T-cell (primary cell): Measurements from ENCODE around the gene COL23A1. TPM values are rescaled to one million over a fixed set of nuclear protein-coding genes. Genes with fewer than 3 reads are reported as not detected.

Experiments
- ATAC-seq, 4 experiments: fragments of 200-7000 bp in 3 of 4; fragments of 150-1000 bp in 1 of 4; cut with Tn5 transposase; replicated peaks in 1 of 4; 1 replicate in 3 of 4; 2 replicates in 1 of 4; pipeline ENCODE4 v1.10.0; 2021; ENCODE audit warnings: moderate library complexity in 3 of 4, mild to moderate bottlenecking in 2 of 4, moderate number of reproducible peaks in 1 of 4
- CTCF ChIA-PET, 2 donors: fragments of 300-600 bp; sonication (Branson Sonifier 250); formaldehyde crosslinking; loops; one replicate each; lab custom pipeline; 2022; ENCODE audit warnings: antibody characterized with exemption in 2 of 2; lab: Charles Lee
- POLR2A ChIA-PET, 2 donors: fragments of 300-600 bp; sonication (Branson Sonifier 250); formaldehyde crosslinking; loops; one replicate each; lab custom pipeline; 2022; ENCODE audit warnings: antibody characterized with exemption in 2 of 2; lab: Charles Lee
- DNase-seq, 35 experiments: peaks; one replicate each; pipeline versions ENCODE4 v3.0.0 to v3.0.0-alpha.2; 2013 to 2023
- H3K27ac ChIP-seq: one replicate; pipeline ENCODE4 v1.5.1; 2013; ENCODE audit warnings: low read length
- H3K27me3 ChIP-seq, 2 experiments: replicated peaks in 1 of 2; 1 replicate in 1 of 2; 2 replicates in 1 of 2; pipeline versions ENCODE4 v1.6.1 to v1.7.0; 2013; ENCODE audit warnings: low read length in 1 of 2, mixed read lengths in 1 of 2; ENCODE audit not compliant: control insufficient read depth in 2 of 2, insufficient read depth in 2 of 2; ENCODE audit errors: extremely low read depth in 1 of 2
- H3K36me3 ChIP-seq, 2 donors: 1 replicate in 1 of 2; 2 replicates in 1 of 2; pipeline versions ENCODE4 v1.6.1 to v1.7.0; 2013; ENCODE audit warnings: low read length in 1 of 2; ENCODE audit not compliant: control insufficient read depth in 2 of 2, insufficient read depth in 1 of 2; ENCODE audit errors: extremely low read depth in 1 of 2
- H3K4me1 ChIP-seq, 2 experiments: 1 replicate in 1 of 2; 2 replicates in 1 of 2; pipeline versions ENCODE4 v1.6.1 to v1.7.0; 2013; ENCODE audit warnings: low read length in 2 of 2, mixed read lengths in 1 of 2; ENCODE audit not compliant: insufficient read depth in 2 of 2, control insufficient read depth in 1 of 2; ENCODE audit errors: extremely low read depth in 1 of 2
- H3K4me3 ChIP-seq, 2 donors: 1 replicate in 1 of 2; 2 replicates in 1 of 2; pipeline versions ENCODE4 v1.5.1 to v1.7.0; 2013; ENCODE audit warnings: mild to moderate bottlenecking in 2 of 2, low read length in 1 of 2, moderate library complexity in 1 of 2; ENCODE audit not compliant: control insufficient read depth in 1 of 2; ENCODE audit errors: extremely low read depth in 1 of 2
- H3K9me3 ChIP-seq: 2 replicates; pipeline ENCODE4 v1.7.0; 2013
- H3K27ac Mint-ChIP-seq, 2 donors: one replicate each; pipeline ENCODE4 v1.8.0; 2020 to 2021; ENCODE audit warnings: mild to moderate bottlenecking in 2 of 2, mixed read lengths in 2 of 2
- H3K27me3 Mint-ChIP-seq, 2 donors: one replicate each; pipeline ENCODE4 v1.8.0; 2021 to 2022; ENCODE audit warnings: mixed read lengths in 2 of 2
- H3K36me3 Mint-ChIP-seq: one replicate; pipeline ENCODE4 v1.8.0; 2021; ENCODE audit warnings: mixed read lengths
- H3K4me1 Mint-ChIP-seq, 3 donors: one replicate each; pipeline ENCODE4 v1.8.0; 2020 to 2022; ENCODE audit warnings: mixed read lengths in 3 of 3, mild to moderate bottlenecking in 1 of 3
- H3K4me3 Mint-ChIP-seq, 3 donors: one replicate each; pipeline ENCODE4 v1.8.0; 2020 to 2022; ENCODE audit warnings: mild to moderate bottlenecking in 3 of 3, mixed read lengths in 3 of 3, moderate library complexity in 3 of 3
- H3K9me3 Mint-ChIP-seq, 3 donors: one replicate each; pipeline ENCODE4 v1.8.0; 2020 to 2022; ENCODE audit warnings: mixed read lengths in 3 of 3
- WGBS: methylation state at CpG from one replicate; pipeline ENCODE4 v1.1.5; 2013; ENCODE audit warnings: missing lambda C conversion rate; ENCODE audit not compliant: insufficient coverage; 5-methylcytosine and 5-hydroxymethylcytosine counted together
- total RNA-seq, 35 experiments: library from RNA in 6 of 35; stranded (reverse) in 6 of 35; fragments of 120-200 nt in 1 of 35; gene quantifications; one replicate each; pipeline versions ENCODE4 v1.2.1 to v1.2.4 and lab custom pipeline; 2013 to 2026

Gene COL23A1
- total RNA-seq, 5 donors from 2014 or later (not counting 1 experiment from before 2014, with no cell fraction given) = 0.07 to 0.13 TPM; not detected in 3

DNA sequence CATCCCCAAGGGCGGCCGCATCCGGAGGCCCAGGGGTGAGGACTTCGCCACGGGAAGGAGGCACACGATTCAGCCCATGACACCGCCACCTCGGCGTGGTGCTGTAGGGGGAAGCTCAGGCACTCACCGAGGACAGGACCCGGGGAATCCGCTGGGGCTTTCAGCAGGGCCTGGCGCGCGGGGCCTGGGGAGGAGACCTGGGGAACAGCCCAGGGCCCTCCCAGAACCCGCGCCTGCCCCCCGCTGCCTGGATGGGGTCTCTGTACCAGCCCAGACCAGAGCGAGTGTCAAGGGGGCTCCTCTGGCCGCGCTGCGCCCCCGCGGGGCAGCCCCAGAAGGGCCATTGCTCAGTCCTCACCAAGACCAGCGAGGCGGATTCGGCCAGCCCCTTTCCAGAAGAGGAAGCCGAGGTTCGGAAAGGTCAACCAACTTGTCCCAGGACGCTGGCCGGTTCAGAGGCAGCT lies 12.8 kb downstream of the COL23A1 start:
- ChIA-PET CTCF (no interaction called here), POLR2A (no interaction called here)
- H3K4me1 Mint-ChIP-seq = no peaks in the 10 kb centered on the region
- H3K9me3 Mint-ChIP-seq = peaks cover 0 to 6% (median 5%) of the 10 kb centered on the region in 3 donors
- H3K36me3 ChIP-seq = no peaks in the 10 kb centered on the region
- WGBS = 33% methylated on average over 28 of the region's 31 CpGs
- no peaks in the 10 kb centered on the region for H3K9me3 ChIP-seq
- no peak overlapping the region for H3K27ac ChIP-seq
- no peak overlapping the region for H3K4me3 ChIP-seq
- peaks cover 35 to 49% of the 10 kb centered on the region in 2 donors for H3K27me3 Mint-ChIP-seq
- no peaks in the 10 kb centered on the region for H3K4me1 ChIP-seq
- no peaks in the 10 kb centered on the region for H3K36me3 Mint-ChIP-seq
- peaks cover 9 to 38% of the 10 kb centered on the region in 2 experiments for H3K27me3 ChIP-seq
- no peak overlapping the region for H3K4me3 Mint-ChIP-seq
- no peak overlapping the region for H3K27ac Mint-ChIP-seq
- no peak for ATAC-seq
- no peak for DNase-seq

DNA sequence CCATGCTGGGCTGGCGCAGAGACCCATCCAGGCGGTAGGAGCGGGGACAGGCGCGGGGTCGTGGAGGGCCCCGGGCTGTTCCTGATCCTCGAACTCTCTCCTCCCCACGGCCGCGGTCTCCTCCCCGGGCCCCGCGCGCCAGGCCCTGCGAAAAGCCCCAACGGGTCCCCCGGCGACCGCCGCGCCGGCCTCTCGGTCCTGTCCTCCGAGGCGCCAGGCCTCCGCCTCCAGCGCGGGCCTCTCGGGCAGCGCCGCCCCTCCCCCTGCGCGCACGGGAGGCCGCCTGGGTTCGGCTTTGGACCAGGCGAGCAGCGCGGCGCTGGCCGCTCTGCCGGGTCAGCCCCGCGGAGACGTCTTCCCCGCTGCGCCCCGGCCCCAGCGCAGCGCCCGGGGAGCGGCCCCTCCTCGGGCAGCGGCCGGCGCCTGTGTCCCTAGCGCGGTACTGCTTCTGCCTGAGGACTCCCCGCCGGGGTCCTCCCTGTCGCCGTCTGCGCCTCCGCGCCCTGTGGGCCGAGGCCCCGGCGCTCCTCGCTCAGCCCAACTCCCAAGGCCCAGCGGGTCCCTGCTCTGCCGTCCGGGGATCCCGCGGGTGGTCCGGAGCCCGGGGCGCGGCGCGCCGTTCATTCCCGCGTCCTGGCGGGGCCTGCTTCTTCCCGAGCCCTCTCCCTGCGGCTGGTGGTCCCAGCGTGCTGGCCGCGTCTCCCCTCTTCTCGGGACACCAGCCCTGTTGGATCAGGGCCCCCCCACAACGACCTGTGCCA lies 13.4 kb downstream of the COL23A1 start:
- Histone ChIP-seq H3K9me3 (no peaks in the 10 kb centered on the region), H3K36me3 (no peaks in the 10 kb centered on the region), H3K27ac (no peak overlapping the region), H3K4me3 (no peak overlapping the region), H3K27me3 (peaks cover 9 to 34% of the 10 kb centered on the region in 2 experiments), H3K4me1 (no peaks in the 10 kb centered on the region)
- H3K4me1 Mint-ChIP-seq = no peaks in the 10 kb centered on the region
- ChIA-PET POLR2A (no interaction called here), CTCF (no interaction called here)
- no peak overlapping the region for H3K27ac Mint-ChIP-seq
- no peak for ATAC-seq
- no peaks in the 10 kb centered on the region for H3K36me3 Mint-ChIP-seq
- DNase-seq = no peak
- peaks cover 0 to 10% (median 5%) of the 10 kb centered on the region in 3 donors for H3K9me3 Mint-ChIP-seq
- peaks cover 35 to 53% of the 10 kb centered on the region in 2 donors for H3K27me3 Mint-ChIP-seq
- WGBS = 9% methylated on average over 91 of the region's 92 CpGs
- H3K4me3 Mint-ChIP-seq = no peak overlapping the region

DNA sequence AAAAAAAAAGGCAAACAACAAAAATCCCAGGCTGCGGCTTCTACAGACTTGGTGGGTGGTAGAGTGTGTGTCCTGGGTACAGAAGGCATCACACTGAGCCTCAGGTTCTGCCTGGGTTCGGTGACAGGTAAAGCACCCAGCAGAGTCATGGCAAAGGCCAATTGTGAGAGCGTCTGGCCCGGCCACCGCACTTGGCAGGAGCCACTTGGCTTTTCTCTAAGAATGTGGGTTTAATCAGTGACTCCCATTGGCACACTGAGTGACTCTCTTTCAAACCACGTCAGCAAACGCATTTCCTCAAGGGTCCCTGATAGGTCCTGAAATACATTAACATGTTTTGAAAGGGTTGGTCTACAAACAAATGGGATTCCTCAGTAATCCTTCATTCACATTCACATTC lies 17.0 kb downstream of the COL23A1 start:
- no peak overlapping the region for H3K27ac ChIP-seq
- no peak overlapping the region for H3K4me3 Mint-ChIP-seq
- no peak overlapping the region for H3K27ac Mint-ChIP-seq
- H3K9me3 ChIP-seq = no peaks in the 10 kb centered on the region
- no peaks in the 10 kb centered on the region for H3K36me3 ChIP-seq
- no peak overlapping the region for H3K4me3 ChIP-seq
- peaks cover 0 to 10% (median 5%) of the 10 kb centered on the region in 3 donors for H3K9me3 Mint-ChIP-seq
- peaks cover 42 to 47% of the 10 kb centered on the region in 2 donors for H3K27me3 Mint-ChIP-seq
- H3K36me3 Mint-ChIP-seq = no peaks in the 10 kb centered on the region
- CTCF ChIA-PET = no interaction called here
- DNase-seq (no peak), ATAC-seq (no peak)
- POLR2A ChIA-PET = no interaction called here
- H3K4me1 Mint-ChIP-seq = no peaks in the 10 kb centered on the region
- no peaks in the 10 kb centered on the region for H3K4me1 ChIP-seq
- WGBS = 90% methylated on average over 2 of the region's 7 CpGs
- H3K27me3 ChIP-seq = peaks cover 9 to 31% of the 10 kb centered on the region in 2 experiments

DNA sequence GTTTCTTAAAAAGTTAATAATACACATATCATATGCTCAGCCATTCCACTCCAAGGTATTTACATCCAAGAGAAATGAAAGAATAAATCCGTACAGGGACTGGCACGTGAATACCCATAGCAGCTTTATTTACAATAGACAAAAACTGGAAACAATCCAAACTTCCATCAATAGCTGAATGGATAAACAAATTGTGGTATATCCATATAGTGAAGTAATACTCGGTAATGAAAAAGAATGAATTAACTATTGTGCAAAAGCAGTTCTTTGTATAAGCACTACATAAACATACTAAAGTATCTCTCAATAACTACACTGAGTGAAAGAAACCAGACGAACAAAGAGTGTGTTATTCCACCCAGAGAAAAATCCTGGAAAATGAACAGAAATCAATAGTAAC lies 17.6 kb downstream of the COL23A1 start:
- H3K27ac Mint-ChIP-seq = no peak overlapping the region
- H3K4me1 Mint-ChIP-seq = no peaks in the 10 kb centered on the region
- POLR2A ChIA-PET = no interaction called here
- H3K4me3 Mint-ChIP-seq = no peak overlapping the region
- no peaks in the 10 kb centered on the region for H3K9me3 ChIP-seq
- CTCF ChIA-PET = no interaction called here
- H3K27ac ChIP-seq = no peak overlapping the region
- peaks cover 5 to 25% of the 10 kb centered on the region in 2 experiments for H3K27me3 ChIP-seq
- DNase-seq (no peak), ATAC-seq (no peak)
- H3K4me3 ChIP-seq = no peak overlapping the region
- H3K27me3 Mint-ChIP-seq = peaks cover 39 to 42% of the 10 kb centered on the region in 2 donors
- H3K4me1 ChIP-seq = no peaks in the 10 kb centered on the region
- H3K36me3 Mint-ChIP-seq = no peaks in the 10 kb centered on the region
- H3K36me3 ChIP-seq = no peaks in the 10 kb centered on the region
- H3K9me3 Mint-ChIP-seq = peaks cover 0 to 10% (median 5%) of the 10 kb centered on the region in 3 donors
- WGBS = no CpG with 5 or more reads among the region's 4 CpGs

DNA sequence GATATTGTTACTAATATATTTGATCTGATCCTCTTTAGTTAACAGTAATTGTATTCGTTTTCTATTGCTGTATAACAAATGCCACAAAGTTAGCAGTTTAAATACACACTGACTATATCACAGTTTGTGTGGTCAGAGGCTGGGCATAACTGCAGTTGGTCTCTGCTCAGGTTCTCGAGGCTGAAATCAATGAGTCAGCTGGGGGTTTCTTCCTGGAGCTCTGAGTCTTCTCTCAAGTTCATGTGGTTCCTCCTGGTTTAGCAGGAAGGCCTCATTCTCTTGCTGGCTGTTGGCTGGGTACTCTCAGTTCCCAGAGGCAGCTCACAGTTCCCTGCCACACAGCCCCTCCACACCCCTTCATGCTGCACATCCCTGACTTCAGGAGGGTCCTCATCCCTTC lies 20.7 kb downstream of the COL23A1 start:
- H3K9me3 Mint-ChIP-seq = peaks cover 0 to 10% (median 5%) of the 10 kb centered on the region in 3 donors
- no peak overlapping the region for H3K27ac Mint-ChIP-seq
- H3K27me3 ChIP-seq = peaks cover 0 to 10% of the 10 kb centered on the region in 2 experiments
- POLR2A ChIA-PET = no interaction called here
- no peaks in the 10 kb centered on the region for H3K9me3 ChIP-seq
- no peaks in the 10 kb centered on the region for H3K36me3 ChIP-seq
- CTCF ChIA-PET = no interaction called here
- no peaks in the 10 kb centered on the region for H3K36me3 Mint-ChIP-seq
- ATAC-seq (no peak), DNase-seq (no peak)
- H3K4me3 Mint-ChIP-seq = no peak overlapping the region
- no peak overlapping the region for H3K27ac ChIP-seq
- H3K27me3 Mint-ChIP-seq = peaks cover 31 to 39% of the 10 kb centered on the region in 2 donors
- no CpG with 5 or more reads among the region's 2 CpGs for WGBS
- no peaks in the 10 kb centered on the region for H3K4me1 ChIP-seq
- H3K4me3 ChIP-seq = no peak overlapping the region
- no peaks in the 10 kb centered on the region for H3K4me1 Mint-ChIP-seq

DNA sequence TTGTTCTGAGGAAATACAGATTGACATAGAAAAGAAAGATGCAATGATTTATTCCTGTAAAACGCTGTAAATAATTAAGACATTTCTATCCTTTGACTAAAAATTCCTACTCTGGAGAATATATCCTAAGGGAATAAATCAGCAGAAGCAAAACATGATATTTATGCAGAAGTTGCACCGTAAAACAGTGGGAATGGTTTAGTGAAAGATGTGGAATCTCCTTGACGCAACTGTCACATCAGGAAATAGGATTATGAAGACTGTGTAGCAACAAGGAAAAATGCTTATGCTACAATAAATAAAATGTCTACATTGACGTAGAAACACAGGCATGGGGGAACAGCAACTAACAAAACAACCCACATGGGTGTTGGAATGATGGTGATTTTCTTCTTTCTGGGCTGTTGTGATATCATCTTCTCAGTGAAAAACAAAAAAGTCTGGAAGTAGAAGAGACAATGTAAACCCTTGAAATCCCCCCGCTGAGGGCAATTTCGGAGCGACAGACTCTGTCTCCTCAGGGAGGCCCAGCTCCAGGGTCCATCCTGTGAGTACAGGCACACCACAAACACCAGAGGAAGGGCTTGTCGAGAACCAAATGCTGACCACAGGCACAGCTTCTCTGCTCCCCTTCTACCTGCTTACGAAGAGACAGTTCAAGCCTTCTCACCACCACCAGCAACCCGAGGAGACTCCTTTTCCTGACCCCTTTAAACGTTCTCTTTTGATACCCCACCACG lies 25.2 kb downstream of the COL23A1 start:
- Histone ChIP-seq H3K36me3 (no peaks in the 10 kb centered on the region), H3K4me1 (no peaks in the 10 kb centered on the region), H3K9me3 (no peaks in the 10 kb centered on the region), H3K4me3 (no peak overlapping the region), H3K27me3 (peaks cover 0 to 26% of the 10 kb centered on the region in 2 experiments), H3K27ac (no peak overlapping the region)
- Mint-ChIP-seq H3K9me3 (no peaks in the 10 kb centered on the region), H3K27me3 (peaks cover 30 to 43% of the 10 kb centered on the region in 2 donors), H3K4me1 (no peaks in the 10 kb centered on the region), H3K36me3 (no peaks in the 10 kb centered on the region), H3K4me3 (no peak overlapping the region), H3K27ac (no peak overlapping the region)
- 60% methylated on average over 3 of the region's 12 CpGs for WGBS
- ChIA-PET CTCF (no interaction called here), POLR2A (no interaction called here)
- ATAC-seq (no peak), DNase-seq (no peak)
